ENCODE data around the gene CPN1.
"Not testable (repeated sequence)": the region's sequence is repeated elsewhere in the genome, so short reads cannot be mapped to it uniquely, and the experiment has no call there.

CPN1 gene

DNA sequence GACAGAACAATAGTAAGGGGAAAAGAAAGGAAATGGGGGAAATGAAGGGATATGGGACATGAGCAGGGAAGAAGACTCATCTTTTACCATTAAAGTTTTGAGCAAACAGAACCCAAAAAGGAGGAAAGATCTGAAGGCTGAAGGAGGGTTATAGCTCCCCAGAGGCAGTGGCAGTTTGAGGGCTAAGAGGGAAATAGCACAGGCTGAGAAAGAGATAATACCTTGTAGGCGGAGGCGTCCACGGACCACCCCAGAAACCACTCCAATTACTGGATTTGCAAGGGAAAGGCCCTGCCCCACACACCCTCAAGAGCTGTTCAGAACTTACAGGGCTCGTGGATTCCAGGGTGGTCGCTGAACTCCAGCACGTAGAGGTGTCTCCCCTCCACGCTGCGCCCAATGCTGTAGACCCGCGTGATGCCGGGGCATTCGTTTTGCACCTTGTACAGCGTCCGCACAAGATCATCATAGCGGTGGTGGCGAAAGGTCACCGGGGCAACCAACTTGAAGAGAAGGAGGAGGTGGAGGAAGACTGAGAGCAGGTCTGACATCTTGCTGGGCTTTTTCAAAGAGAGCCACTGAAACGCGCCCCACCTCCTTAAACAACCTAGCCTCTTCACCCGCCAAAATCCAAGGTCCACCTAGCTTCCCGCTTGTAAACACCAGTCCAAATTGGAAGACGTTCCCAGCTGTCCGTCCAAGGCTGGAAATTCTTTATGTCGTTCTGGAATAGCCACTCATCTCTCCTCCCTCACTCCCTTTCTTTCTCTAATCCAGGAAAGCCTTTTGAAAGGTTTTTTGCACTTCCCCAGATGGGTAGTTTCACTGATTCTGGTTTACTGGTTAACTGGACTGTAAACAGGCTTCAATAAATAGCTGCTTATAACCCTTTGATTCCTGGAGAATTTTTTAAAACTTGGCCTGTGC, at the start of gene CPN1:
CPN1 (minus strand) TSS at position 795 of the 927 bp plus-strand sequence; CDS start at position 551, 244 bp downstream.
- no peak for DNase-seq

DNA sequence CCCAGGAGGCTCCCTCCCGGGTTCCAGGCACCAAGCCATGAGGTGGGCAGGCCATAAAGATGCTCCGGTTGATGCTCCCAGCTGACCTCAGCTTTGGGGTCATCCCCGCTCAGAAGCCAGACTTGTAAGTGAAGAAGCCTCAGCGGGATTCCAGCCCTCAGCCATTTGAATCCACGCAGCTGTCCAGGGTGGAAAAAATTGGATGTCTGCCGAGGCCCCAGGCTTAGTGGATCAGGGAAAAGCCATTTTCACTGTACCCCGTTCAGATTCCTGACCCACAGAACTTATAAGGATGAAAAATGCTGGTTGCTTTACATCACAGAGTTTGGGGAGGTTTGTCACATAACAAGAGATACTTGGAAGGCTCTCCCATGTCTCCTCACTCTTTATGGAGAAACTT, 49.2 kb upstream of the CPN1 start:
- no peak for DNase-seq

DNA sequence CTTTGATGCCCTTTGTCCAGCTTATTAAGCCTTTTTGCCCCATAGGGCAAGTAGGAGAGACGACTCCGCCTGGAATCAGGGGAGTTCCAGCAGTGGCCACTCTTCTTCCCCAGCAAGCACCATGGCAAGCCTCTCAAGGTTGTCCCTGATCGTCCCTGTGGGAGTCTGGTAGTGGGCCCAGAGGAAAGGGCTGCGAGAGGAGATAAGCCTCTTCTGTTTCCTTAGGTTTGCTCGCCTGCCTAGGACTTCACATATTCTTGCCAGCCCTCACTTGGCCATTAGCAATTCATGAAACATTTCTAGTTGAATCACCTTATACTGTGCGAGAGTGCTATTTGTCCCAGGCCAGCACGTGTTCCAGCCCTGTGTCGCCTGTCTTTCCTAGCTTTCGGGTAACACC, 47.8 kb upstream of the CPN1 start:
- DNase-seq: no peak

DNA sequence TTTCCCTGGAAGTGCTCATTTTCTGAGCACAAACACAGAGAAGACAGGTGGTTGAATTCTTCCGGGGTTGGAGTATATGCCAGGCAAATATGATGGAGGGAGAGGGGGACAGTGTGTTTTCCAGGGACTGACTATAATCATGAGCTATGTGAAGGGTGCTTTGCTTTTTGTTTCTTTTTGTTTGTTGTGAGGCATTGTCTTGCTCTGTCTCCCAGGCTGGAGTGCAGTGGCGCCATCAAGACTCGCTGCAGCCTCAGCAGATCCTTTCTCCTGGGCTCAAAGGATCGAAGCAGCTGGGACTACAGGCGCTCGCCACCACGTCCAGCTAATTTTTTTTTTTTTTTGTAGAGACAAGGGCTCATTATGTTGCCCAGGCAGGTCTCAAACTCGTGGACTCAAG, 47.3 kb upstream of the CPN1 start:
- no peak for DNase-seq

DNA sequence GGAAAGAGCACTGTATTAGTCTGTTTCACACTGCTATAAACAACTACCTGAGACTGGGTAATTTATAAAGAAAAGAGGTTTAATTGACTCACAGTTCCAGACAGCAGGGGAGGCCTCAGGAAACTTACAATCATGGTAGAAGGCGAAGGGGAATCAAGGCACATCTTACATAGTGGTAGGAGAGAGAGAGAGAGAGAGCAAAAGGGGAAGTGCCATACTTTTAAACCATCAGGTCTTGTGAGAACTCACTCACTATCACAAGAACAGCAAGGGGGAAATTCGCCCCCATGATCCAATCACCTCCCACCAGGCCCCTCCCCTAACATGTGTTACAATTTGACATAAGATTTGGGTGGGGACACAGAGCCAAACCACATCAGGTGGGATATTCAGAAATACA, 43.7 kb upstream of the CPN1 start:
- not testable (repeated sequence) for DNase-seq

DNA sequence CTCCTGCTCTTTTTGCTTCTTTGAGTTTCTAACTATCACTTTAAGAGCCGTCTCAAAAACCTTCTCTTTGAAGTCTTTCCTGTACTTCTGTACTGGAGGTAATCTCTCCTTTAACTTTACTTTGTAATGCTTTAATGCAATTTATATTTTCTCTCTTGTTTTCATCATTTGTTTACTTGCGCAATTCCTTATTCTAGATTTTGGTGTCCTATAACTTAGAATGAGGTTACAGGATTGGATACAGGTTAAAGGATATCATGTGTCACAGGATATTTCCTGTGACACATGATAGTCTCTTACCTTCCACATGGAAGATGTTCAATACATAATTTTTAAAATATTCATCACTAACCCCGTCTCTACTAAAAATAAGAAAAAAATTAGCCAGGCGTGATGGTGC, 42.4 kb upstream of the CPN1 start:
- no peak for DNase-seq

DNA sequence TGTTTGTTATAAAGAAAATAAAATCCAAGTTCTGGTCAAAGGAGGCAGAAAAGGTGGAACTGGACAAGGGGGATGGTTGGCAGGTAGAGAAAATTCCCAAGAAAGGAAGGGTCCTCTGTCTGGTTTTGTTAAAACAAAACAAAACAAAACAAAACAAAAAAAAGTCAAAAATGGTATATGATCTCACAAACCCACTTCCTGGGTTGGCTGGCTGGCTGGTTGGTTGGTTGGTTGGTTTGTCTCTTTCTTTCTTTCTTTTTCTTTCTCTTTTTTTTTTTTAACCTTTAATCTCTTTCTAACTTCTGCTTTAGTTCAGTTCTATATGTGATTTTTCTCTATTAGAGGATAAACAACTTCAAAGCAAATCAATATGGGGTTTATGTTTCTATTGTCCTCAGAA, 41.1 kb upstream of the CPN1 start:
- DNase-seq: no peak

DNA sequence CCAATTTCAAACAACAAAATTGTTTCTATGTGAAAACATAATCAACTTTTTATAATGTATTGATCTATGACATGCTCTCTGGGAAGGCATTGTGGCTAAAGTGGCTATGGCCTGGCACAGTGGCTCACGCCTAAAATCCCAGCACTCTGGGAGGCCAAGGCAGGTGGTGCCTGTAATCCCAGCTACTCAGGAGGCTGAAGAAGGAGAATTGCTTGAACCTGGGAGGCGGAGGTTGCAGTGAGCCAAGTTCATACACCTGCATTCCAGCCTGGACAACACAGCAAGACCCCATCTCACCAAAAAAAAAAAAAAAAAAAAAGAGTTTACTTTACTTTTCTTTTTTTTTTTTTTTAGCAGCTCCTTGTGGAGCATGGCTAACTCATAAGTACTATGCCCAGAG, 38.9 kb upstream of the CPN1 start:
- DNase-seq: no peak

DNA sequence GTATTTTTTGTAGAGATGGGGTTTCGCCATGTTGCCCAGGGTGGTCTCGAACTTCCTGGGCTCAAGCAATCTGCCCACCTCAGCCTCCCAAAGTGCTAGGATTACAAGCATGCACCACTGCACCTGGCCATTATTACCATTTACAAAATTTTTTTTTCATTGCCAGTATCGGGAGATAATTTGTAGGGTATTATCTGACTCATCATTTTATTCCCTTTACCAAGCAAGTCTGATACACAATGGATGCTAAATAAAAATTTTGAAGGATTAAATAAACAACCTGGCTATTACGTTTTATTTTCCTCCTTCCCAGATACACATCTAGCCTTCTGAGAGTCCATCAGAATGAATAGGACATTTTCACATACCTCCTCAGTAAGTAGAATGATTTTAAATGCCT, 38.1 kb upstream of the CPN1 start:
- no peak for DNase-seq

DNA sequence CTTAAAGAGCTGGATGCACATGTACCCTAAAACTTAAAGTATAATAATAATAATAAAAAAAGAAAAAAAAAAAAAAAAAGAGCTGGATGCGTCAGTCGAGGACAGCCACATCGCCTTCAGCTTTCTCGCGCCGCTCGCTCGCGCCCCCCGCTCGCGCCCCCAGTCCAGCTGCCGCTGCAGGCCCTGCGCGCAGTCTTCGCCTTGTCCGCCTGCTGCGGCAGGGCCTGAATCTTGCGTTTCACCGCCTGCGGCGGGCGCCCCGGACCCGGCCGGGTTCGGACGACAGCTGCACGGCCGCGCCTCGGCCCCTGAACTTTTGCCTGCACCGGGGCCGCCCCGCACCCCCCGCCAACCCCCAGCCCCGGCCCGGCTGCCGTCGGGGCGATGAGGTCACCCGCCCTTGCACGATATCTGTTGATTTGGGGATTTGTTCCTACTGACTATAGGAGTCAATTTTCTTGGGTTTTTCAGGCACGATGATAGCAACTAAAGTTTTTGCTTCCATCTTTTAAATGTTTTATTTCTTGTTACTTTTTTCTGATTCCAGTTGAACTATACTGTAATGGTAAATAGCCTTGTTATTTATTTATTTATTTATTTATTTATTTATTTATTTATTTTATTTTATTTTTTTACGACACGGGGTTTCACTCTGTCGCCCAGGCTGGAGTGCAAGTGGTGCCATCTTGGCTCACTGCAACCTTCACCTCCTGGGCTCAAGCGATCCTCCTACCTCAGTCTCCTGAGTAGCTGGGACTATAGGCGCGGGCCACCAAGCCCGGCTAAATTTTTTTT, 33.5 kb upstream of the CPN1 start:
- no peak for DNase-seq

DNA sequence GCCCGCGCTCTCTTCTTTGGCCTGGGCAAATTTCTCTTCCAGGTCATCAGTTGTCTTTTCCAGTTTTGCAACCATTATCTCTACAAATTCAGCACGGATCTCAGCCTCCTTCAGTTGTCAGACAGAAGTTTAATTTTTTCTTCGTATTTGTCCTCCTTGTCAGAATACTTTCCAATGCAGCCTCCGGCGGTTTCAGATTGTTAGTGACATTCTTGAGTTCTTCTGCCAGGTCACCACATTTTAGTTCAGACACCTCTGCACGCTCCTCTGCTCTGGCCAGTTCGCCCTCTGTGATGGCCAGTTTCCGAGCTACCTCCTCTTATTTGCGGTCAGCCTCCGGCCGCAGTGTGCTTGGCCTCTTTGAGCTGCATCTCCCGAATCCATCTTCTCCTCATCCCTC, 32.8 kb upstream of the CPN1 start:
- DNase-seq: no peak

DNA sequence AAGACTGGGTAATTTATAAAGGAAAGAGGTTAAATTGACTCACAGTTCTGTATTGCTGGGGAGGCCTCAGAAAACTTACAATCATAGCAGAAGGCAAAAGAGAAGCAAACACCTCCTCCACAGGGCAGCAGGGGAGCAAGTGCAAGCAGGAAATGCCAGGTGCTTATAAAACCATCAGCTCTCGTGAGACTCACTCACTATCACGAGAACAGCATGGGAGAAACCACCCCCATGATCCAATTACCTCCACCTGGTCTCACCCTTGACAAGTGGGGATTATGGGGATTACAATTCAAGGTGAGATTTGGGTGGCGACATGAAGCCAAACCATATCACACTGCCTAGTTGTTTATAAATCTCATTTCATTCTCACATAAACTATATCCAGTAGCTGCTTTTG, 28.0 kb upstream of the CPN1 start:
- no peak for DNase-seq

DNA sequence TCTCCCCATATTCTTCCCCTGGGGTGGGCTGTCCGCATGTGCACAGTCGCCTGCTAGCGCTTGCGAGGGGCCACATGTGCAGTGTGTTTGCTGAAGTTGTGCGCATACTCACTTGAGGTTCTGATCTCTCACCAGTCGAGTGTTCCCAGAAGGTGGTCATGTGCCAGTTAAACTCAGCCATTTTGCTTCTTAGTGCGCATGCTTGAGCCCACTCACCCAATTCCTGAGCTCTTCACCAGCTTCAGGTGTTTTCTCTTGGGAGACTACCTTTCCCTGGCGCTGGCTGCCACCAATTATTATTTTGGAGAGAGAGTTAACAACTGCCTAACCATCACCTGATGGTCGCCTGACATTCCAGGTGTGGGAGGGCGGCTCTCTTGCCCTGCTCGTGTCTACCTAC, 25.2 kb upstream of the CPN1 start:
- DNase-seq: no peak

DNA sequence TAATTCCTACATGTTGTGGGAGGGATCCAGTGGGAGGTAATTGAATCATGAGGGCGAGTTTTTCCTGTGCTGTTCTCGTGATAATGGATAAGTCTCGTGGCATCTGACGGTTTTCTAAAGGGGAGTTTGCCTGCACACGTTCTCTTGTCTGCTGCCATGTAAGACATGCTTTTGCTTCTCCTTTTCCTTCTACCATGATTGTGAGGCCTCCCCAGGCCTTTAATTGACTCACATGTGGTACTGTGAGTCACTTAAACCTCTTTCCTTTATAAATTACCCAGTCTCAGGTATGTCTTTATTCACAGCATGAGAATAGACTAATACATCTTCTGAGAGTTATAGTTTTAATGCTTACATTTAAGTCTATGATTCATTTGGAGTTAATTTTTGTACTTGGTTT, 22.6 kb upstream of the CPN1 start:
- DNase-seq: no peak

DNA sequence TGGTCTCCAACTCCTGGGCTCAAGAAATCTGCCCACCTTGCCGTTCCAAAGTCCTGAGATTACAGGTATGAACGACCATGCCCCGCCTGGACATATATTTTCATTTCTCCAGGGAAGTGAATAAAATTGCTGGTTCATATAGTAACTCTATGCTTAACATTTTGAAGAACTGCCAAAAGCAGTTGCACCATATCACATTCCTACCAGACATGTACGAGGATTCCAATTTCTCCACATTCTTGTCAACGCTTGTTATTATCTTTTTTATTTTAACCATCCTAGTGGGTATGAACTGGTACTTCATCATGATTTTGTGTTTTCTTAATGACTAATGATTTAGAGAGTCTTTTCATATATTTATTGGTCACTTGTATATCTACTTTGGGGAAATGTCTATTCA, 21.9 kb upstream of the CPN1 start:
- DNase-seq: no peak

DNA sequence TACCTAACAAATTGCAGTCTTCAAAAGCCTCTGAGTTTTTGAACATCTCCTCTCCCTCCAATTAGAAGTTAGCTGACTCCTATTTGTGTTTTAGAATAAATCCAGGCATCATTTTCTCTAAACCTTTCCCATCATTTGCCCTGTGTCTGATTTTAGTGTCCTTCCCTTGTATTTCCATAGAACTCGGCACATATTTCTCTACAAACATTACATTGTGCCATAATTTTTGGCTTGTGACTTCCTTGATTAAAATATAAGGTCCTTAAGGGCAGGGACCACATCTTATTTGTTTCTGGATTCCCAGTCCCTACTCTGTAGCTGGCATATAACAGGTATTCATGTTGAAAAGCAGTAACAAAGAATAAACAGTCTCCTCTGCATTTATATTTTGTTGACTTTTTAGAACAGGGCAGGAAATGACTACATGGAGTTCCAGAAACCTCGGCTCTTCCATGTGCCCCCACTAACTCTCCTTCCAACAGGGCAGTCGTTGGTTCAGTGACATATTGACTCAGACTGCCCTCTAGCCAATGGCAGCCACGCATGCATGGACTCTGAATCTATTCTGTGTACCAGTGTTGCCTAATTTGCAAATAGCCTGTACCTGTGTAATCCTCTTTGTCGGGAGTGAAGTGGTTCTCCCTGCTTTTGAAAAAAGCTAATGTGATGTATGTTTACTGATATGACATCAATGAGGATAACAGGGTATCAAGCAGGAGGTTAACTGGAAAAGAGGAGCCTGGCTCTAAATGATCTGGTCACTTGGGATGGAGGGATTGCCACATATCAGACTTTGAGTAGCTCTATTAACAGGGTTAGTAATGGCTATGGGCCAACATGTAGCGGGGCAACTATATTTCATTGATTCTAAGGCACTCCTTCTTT, 19.8 kb upstream of the CPN1 start:
- DNase-seq: no peak

DNA sequence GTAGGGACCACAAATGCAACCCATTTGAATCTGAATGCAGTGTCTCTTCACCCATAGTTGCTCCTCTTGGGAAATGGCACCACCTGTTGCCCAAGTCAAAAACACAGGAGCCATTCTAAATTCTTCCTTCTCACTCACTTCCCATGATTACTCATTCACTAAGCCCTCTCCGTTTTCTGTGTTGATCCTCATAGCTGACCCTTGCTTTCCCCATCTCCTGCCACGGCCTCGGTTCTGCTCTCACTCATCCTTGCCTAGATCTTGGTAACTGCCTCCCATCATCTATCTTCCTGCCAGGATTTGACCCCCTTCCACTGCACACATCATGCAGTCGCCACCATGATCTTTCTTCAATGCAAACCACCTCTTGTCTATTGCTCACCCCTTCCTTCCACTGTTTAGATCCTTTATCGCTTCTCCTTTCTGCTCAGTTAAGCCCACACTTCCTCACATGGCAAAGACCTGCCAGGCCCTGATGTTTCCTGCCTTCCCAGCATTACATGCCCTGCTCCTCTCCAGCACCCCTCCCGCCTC, 19.0 kb upstream of the CPN1 start:
- DNase-seq: no peak

DNA sequence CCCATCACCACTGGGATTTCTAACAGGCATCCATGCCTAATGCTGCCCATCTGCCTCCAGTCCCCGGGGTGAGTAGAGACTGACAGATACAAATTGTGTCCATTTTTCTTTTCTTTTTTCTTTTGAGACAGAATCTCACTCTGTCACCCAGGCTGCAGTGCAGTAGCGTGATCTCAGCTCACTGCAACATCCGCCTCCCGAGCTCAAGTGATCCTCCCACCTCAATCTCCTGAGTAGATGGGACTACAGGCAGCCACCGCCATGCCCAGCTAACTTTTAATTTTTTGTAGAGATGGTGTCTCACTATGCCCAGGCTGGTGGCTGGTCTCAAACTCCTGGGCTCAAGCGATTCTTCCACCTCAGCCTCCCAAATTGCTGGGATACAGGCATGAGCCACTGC, 7.6 kb upstream of the CPN1 start:
- DNase-seq: no peak

DNA sequence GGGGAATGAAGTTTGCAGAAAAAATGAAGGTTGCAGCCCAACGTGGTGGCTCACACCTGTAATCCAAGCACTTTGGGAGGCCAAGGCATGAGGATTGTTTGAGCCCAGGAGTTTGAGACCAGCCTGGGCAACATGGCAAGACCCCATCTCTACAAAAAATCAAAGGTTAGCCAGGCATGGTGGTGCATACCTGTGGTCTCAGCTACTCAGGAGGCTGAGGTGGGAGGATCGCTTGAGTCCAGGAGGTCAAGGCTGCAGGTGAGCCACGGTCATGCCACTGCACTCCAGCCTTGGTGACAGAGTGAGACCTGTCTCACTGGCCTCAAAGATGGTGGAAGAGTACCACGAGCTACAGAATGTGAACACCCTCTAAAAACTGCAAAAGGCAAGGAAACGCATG, 5.0 kb upstream of the CPN1 start:
- not testable (repeated sequence) for DNase-seq

DNA sequence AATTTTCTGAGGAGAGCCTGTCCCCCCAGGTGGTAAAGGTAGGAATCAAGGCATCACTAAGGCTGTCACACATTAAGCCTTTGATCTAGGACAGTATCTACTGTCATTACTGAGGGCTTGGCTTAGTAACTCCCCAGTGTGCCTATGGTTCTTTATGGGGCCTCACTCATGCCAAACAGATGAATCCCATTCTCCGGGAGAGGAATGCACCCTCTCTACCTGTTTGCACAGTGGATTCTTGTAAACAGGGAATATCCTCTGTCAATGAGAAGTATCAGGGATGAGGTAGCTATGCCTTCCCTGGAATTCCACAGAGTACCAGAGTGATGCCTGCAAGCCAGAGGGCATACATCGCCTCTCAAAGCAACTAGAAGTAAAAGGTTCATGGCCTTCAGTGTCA, 3.9 kb upstream of the CPN1 start:
- DNase-seq: no peak

DNA sequence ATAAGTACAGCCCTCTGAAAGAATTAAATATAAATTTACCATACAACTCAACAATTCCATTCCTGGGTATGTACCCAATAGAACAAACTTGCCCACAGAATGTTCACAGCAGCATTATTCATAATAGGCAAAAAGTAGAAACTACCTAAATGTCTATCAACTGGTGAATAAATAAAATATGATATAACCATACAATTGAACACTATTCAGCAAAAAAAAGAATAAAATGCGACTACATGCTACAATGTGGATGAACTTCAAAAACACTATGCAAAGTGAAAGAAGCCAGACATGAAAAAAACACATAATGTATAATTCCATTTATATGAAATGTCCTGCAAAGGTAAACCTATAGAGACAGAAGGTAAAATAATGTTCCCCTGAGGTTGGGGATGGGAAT, 2.0 kb upstream of the CPN1 start:
- no peak for DNase-seq

DNA sequence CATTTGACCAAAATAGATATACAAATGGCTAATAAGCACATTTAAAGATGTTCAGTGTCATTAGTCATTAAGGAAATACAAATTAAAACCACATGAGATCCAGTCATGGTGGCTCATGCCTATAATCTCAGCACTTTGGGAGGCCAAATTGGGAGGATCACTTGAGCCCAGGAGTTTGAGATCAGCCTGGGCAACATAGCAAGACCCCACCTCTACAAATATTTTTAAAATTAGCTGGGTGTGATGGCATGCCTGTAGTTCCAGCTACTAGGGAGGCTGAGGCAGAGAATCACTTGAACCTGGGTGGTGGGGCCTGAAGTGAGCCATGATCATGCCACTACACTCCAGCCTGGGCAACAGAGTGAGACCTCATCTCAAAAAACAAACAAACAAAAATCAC, 607 bp upstream of the CPN1 start:
- DNase-seq: not testable (repeated sequence)

DNA sequence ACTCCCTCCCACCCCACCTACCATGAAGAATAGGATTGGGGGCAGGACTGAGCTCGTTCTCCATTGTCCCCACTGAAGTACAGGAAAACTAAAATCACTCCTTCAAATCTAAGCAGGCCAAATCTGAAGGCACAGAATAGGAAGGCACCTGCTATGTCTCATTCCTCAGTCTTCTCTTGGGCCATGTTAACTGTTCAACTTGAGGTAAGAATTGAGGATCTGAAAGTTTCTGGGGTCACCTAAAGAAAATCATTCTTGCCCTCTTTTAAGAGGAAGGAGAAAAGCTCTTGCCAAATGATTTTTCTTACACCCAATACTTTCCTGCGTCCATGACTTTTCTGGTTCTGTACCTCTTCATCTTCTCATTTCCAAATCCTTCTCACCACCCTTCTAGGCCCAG, 4.9 kb downstream of the CPN1 start:
- DNase-seq: no peak

Measured in stimulated activated CD4-positive, alpha-beta T cell treated with anti-CD3 and anti-CD28 coated beads, Interleukin-2, amount 100 ng/mL, for 24 hours (primary cell).